Measurements from ENCODE around the gene SUCO. TPM values are rescaled to one million over a fixed set of nuclear protein-coding genes. Genes with fewer than 3 reads are reported as not detected.

SUCO gene
- total RNA-seq (40.2 TPM), polyA plus RNA-seq (ENCODE audit: insufficient read depth in 1 of 8, insufficient read length in 8 of 8, low replicate concordance in 1 of 8) (10 to 100 TPM; 25.4 to 47.4 (median 34.5) TPM)
- long read RNA-seq, donor 1, result 0 reads
- long read RNA-seq, donor 2, result 0 reads
- long read RNA-seq, donor 3, partial matches to known transcripts, result 6 of 7 reads
- long read RNA-seq, donor 3, other reads (novel, unspliced or antisense), result 0 of 7 reads
- long read RNA-seq, donor 4, partial matches to known transcripts, result 0 of 1 reads
- long read RNA-seq, donor 4, other reads (novel, unspliced or antisense), result 0 of 1 reads
- long read RNA-seq, donor 5, partial matches to known transcripts, result 25 of 26 reads
- long read RNA-seq, donor 5, other reads (novel, unspliced or antisense), result 0 of 26 reads
- long read RNA-seq, donor 6, partial matches to known transcripts, result 0 of 4 reads
- long read RNA-seq, donor 6, other reads (novel, unspliced or antisense), result 0 of 4 reads
- long read RNA-seq, donor 7, partial matches to known transcripts, result 0 of 1 reads
- long read RNA-seq, donor 7, other reads (novel, unspliced or antisense), result 0 of 1 reads
- long read RNA-seq, donor 8, result 0 reads
- long read RNA-seq, donor 9, partial matches to known transcripts, result 13 of 13 reads
- long read RNA-seq, donor 9, other reads (novel, unspliced or antisense), result 0 of 13 reads
- long read RNA-seq, donor 10, partial matches to known transcripts, result 0 of 2 reads
- long read RNA-seq, donor 10, other reads (novel, unspliced or antisense), result 0 of 2 reads
- long read RNA-seq, donor 11, partial matches to known transcripts, result 0 of 2 reads
- long read RNA-seq, donor 11, other reads (novel, unspliced or antisense), result 0 of 2 reads

GRCh38 chr1:172532700-172533512, at the start of gene SUCO:
TSS of gene SUCO (plus strand) at chr1:172533150. CDS start at chr1:172533436, 286 bp downstream.
- under 1% methylated on average over 68 of the region's 74 CpGs for WGBS (ENCODE audit: insufficient coverage)
- DNase-seq, result peak; percentile 100
- H3K27me3 ChIP-seq (ENCODE audit: control insufficient read depth, insufficient read depth, low read length), result no peaks in the 10 kb centered on the region
- H3K27ac ChIP-seq (ENCODE audit: low read length), result peak within 1 kb of the TSS; percentile 99
- H3K9me3 ChIP-seq (replicated peaks; ENCODE audit: control insufficient read depth, low read depth, low read length), result no peaks in the 10 kb centered on the region
- H3K36me3 ChIP-seq (ENCODE audit: control insufficient read depth, insufficient read depth, low read length), result no peaks in the 10 kb centered on the region
- peaks cover 4% of the 10 kb centered on the region for H3K4me1 ChIP-seq (ENCODE audit: control insufficient read depth, insufficient read depth, low read length)
- peak within 1 kb of the TSS; percentile 79 for H3K4me3 ChIP-seq (ENCODE audit: low read length)

GRCh38 chr1:172483448-172483847, 49.5 kb upstream of the SUCO start:
- H3K27me3 ChIP-seq (ENCODE audit: control insufficient read depth, insufficient read depth, low read length), result no peaks in the 10 kb centered on the region
- H3K27ac ChIP-seq (ENCODE audit: low read length), result no peak overlapping the region
- H3K9me3 ChIP-seq (replicated peaks; ENCODE audit: control insufficient read depth, low read depth, low read length), result no peaks in the 10 kb centered on the region
- H3K4me1 ChIP-seq (ENCODE audit: control insufficient read depth, insufficient read depth, low read length), result no peaks in the 10 kb centered on the region
- no peak for DNase-seq
- H3K36me3 ChIP-seq (ENCODE audit: control insufficient read depth, insufficient read depth, low read length), result no peaks in the 10 kb centered on the region
- H3K4me3 ChIP-seq (ENCODE audit: low read length), result no peak overlapping the region

GRCh38 chr1:172484252-172484651, 48.7 kb upstream of the SUCO start:
- Histone ChIP-seq H3K4me3 (ENCODE audit: low read length) (no peak overlapping the region), H3K27ac (ENCODE audit: low read length) (no peak overlapping the region)
- no peak for DNase-seq

GRCh38 chr1:172485626-172486025, 47.3 kb upstream of the SUCO start:
- no peak for DNase-seq
- H3K4me3 ChIP-seq (ENCODE audit: low read length), result no peak overlapping the region
- no peaks in the 10 kb centered on the region for H3K27me3 ChIP-seq (ENCODE audit: control insufficient read depth, insufficient read depth, low read length)
- no peak overlapping the region for H3K27ac ChIP-seq (ENCODE audit: low read length)
- no peaks in the 10 kb centered on the region for H3K9me3 ChIP-seq (replicated peaks; ENCODE audit: control insufficient read depth, low read depth, low read length)
- 100% methylated on average over 1 of the region's 5 CpGs for WGBS (ENCODE audit: insufficient coverage)
- no peaks in the 10 kb centered on the region for H3K4me1 ChIP-seq (ENCODE audit: control insufficient read depth, insufficient read depth, low read length)
- no peaks in the 10 kb centered on the region for H3K36me3 ChIP-seq (ENCODE audit: control insufficient read depth, insufficient read depth, low read length)

More at GRCh38 chr1:172484252-172484651, 48.7 kb upstream of the SUCO start:
- no peaks in the 10 kb centered on the region for H3K27me3 ChIP-seq (ENCODE audit: control insufficient read depth, insufficient read depth, low read length)
- H3K9me3 ChIP-seq (replicated peaks; ENCODE audit: control insufficient read depth, low read depth, low read length), result no peaks in the 10 kb centered on the region
- no peaks in the 10 kb centered on the region for H3K4me1 ChIP-seq (ENCODE audit: control insufficient read depth, insufficient read depth, low read length)
- H3K36me3 ChIP-seq (ENCODE audit: control insufficient read depth, insufficient read depth, low read length), result no peaks in the 10 kb centered on the region

GRCh38 chr1:172486805-172487454, 46.0 kb upstream of the SUCO start:
- H3K9me3 ChIP-seq (replicated peaks; ENCODE audit: control insufficient read depth, low read depth, low read length), result no peaks in the 10 kb centered on the region
- no peaks in the 10 kb centered on the region for H3K27me3 ChIP-seq (ENCODE audit: control insufficient read depth, insufficient read depth, low read length)
- H3K36me3 ChIP-seq (ENCODE audit: control insufficient read depth, insufficient read depth, low read length), result no peaks in the 10 kb centered on the region
- WGBS (ENCODE audit: insufficient coverage), result no CpG with 5 or more reads among the region's 3 CpGs
- no peak overlapping the region for H3K27ac ChIP-seq (ENCODE audit: low read length)
- no peak for DNase-seq
- no peak overlapping the region for H3K4me3 ChIP-seq (ENCODE audit: low read length)
- H3K4me1 ChIP-seq (ENCODE audit: control insufficient read depth, insufficient read depth, low read length), result no peaks in the 10 kb centered on the region

- H3K4me1 ChIP-seq (ENCODE audit: control insufficient read depth, insufficient read depth, low read length), result no peaks in the 10 kb centered on the region
- no peaks in the 10 kb centered on the region for H3K36me3 ChIP-seq (ENCODE audit: control insufficient read depth, insufficient read depth, low read length)
- 43% methylated on average over 1 of the region's 4 CpGs for WGBS (ENCODE audit: insufficient coverage)
- DNase-seq, result no peak
- H3K9me3 ChIP-seq (replicated peaks; ENCODE audit: control insufficient read depth, low read depth, low read length), result no peaks in the 10 kb centered on the region
- no peak overlapping the region for H3K4me3 ChIP-seq (ENCODE audit: low read length)
- H3K27ac ChIP-seq (ENCODE audit: low read length), result no peak overlapping the region
- H3K27me3 ChIP-seq (ENCODE audit: control insufficient read depth, insufficient read depth, low read length), result no peaks in the 10 kb centered on the region
Measured at GRCh38 chr1:172487550-172487949, 45.4 kb upstream of the SUCO start.

GRCh38 chr1:172488393-172488792, 44.6 kb upstream of the SUCO start:
- H3K36me3 ChIP-seq (ENCODE audit: control insufficient read depth, insufficient read depth, low read length), result no peaks in the 10 kb centered on the region
- WGBS (ENCODE audit: insufficient coverage), result 95% methylated on average over 3 of the region's 3 CpGs
- no peaks in the 10 kb centered on the region for H3K4me1 ChIP-seq (ENCODE audit: control insufficient read depth, insufficient read depth, low read length)
- DNase-seq, result no peak
- no peaks in the 10 kb centered on the region for H3K27me3 ChIP-seq (ENCODE audit: control insufficient read depth, insufficient read depth, low read length)
- no peak overlapping the region for H3K4me3 ChIP-seq (ENCODE audit: low read length)
- H3K9me3 ChIP-seq (replicated peaks; ENCODE audit: control insufficient read depth, low read depth, low read length), result no peaks in the 10 kb centered on the region
- no peak overlapping the region for H3K27ac ChIP-seq (ENCODE audit: low read length)

GRCh38 chr1:172489847-172490246, 43.1 kb upstream of the SUCO start:
- Histone ChIP-seq H3K27me3 (ENCODE audit: control insufficient read depth, insufficient read depth, low read length) (no peaks in the 10 kb centered on the region), H3K9me3 (replicated peaks; ENCODE audit: control insufficient read depth, low read depth, low read length) (no peaks in the 10 kb centered on the region), H3K4me1 (ENCODE audit: control insufficient read depth, insufficient read depth, low read length) (no peaks in the 10 kb centered on the region), H3K27ac (ENCODE audit: low read length) (no peak overlapping the region), H3K36me3 (ENCODE audit: control insufficient read depth, insufficient read depth, low read length) (no peaks in the 10 kb centered on the region), H3K4me3 (ENCODE audit: low read length) (no peak overlapping the region)
- DNase-seq, result no peak
- 80% methylated on average over 2 of the region's 3 CpGs for WGBS (ENCODE audit: insufficient coverage)

GRCh38 chr1:172492421-172492820, 40.5 kb upstream of the SUCO start:
- no peak overlapping the region for H3K4me3 ChIP-seq (ENCODE audit: low read length)
- no peaks in the 10 kb centered on the region for H3K27me3 ChIP-seq (ENCODE audit: control insufficient read depth, insufficient read depth, low read length)
- no CpG with 5 or more reads among the region's 1 CpG for WGBS (ENCODE audit: insufficient coverage)
- H3K27ac ChIP-seq (ENCODE audit: low read length), result no peak overlapping the region
- no peaks in the 10 kb centered on the region for H3K4me1 ChIP-seq (ENCODE audit: control insufficient read depth, insufficient read depth, low read length)
- no peaks in the 10 kb centered on the region for H3K36me3 ChIP-seq (ENCODE audit: control insufficient read depth, insufficient read depth, low read length)
- no peak for DNase-seq
- no peaks in the 10 kb centered on the region for H3K9me3 ChIP-seq (replicated peaks; ENCODE audit: control insufficient read depth, low read depth, low read length)

All from muscle of leg (tissue), 16 donors.